Gastrocnemius medialis (tissue), 4 donors: ENCODE measurements around the gene PLA2G3. TPM values are rescaled to one million over a fixed set of nuclear protein-coding genes. Genes with fewer than 3 reads are reported as not detected.

Experiments
- ATAC-seq, 2 donors: fragments of 150-250 bp; one replicate each; pipeline ENCODE4 v1.9.1; 2016
- DNase-seq, 2 donors: peaks; one replicate each; pipeline ENCODE4 v3.0.0-alpha.2; 2019
- H3K27ac ChIP-seq, 4 donors: fragments of 200-600 bp; sonication (generic); 1 replicate in 1 of 4; 2 replicates in 3 of 4; pipeline ENCODE4 v1.5.1; 2016 to 2018; ENCODE audit warnings: mild to moderate bottlenecking in 2 of 4, moderate library complexity in 1 of 4
- H3K27me3 ChIP-seq, 3 donors: fragments of 200-600 bp; sonication (generic) in 2 of 3; 1 replicate in 1 of 3; 2 replicates in 2 of 3; pipeline versions ENCODE4 v1.5.1 to v1.6.0; 2016 to 2019; ENCODE audit warnings: mild to moderate bottlenecking in 1 of 3, moderate library complexity in 1 of 3
- H3K36me3 ChIP-seq, 2 donors: fragments of 200-600 bp; sonication (generic) in 1 of 2; one replicate each; pipeline ENCODE4 v1.5.1; 2017 to 2018
- H3K4me1 ChIP-seq, 2 donors: fragments of 200-600 bp; sonication (generic) in 1 of 2; one replicate each; pipeline ENCODE4 v1.5.1; 2016 to 2017; ENCODE audit warnings: mild to moderate bottlenecking in 2 of 2
- H3K4me3 ChIP-seq, 4 donors: fragments of 200-600 bp; sonication (generic) in 3 of 4; 1 replicate in 1 of 4; 2 replicates in 3 of 4; pipeline ENCODE4 v1.5.1; 2016 to 2019; ENCODE audit warnings: mild to moderate bottlenecking in 2 of 4
- H3K9me3 ChIP-seq, 3 donors: fragments of 200-600 bp; sonication (generic) in 2 of 3; 1 replicate in 1 of 3; 2 replicates in 2 of 3; pipeline ENCODE4 v1.5.1; 2016 to 2019
- POLR2A ChIP-seq, 2 donors: fragments of 450-650 bp; IDR thresholded peaks; one replicate each; pipeline ENCODE4 v1.6.1; 2017; ENCODE audit warnings: antibody characterized with exemption in 2 of 2, mild to moderate bottlenecking in 2 of 2, moderate library complexity in 2 of 2
- in situ Hi-C, 4 donors: fragments of 200-750 bp; cut with MboI; loops; one replicate each; pipeline versions ENCODE4 v1.15.0 to v1.8.0; 2017; ENCODE audit warnings: low sequenced_read_pairs in 4 of 4
- intact Hi-C: fragments of 100-400 bp; cut with DNase I; formaldehyde crosslinking; loops from one replicate; pipeline ENCODE4 v1.15.1; 2023; ENCODE audit warnings: low total_unique reads
- total RNA-seq, 4 donors: library from RNA; depleted of rRNA; stranded (reverse); fragments of >200 nt; gene quantifications; one replicate each; pipeline versions ENCODE4 v1.1.0 to v1.2.3, GENCODE V29; 2016
- TF ChIP-seq, protein P1 (sequence below), 5 experiments: fragments of 450-650 bp in 3 of 5; fragments of 200-600 bp in 2 of 5; sonication (generic) in 2 of 5; IDR thresholded peaks in 4 of 5; conservative IDR thresholded peaks in 1 of 5; 1 replicate in 4 of 5; 2 replicates in 1 of 5; pipeline ENCODE4 v1.5.1; 2016 to 2019; ENCODE audit warnings: antibody characterized with exemption in 5 of 5, mild to moderate bottlenecking in 3 of 5, moderate library complexity in 3 of 5

Gene PLA2G3
- total RNA-seq, 4 donors from 2014 or later = not detected

DNA sequence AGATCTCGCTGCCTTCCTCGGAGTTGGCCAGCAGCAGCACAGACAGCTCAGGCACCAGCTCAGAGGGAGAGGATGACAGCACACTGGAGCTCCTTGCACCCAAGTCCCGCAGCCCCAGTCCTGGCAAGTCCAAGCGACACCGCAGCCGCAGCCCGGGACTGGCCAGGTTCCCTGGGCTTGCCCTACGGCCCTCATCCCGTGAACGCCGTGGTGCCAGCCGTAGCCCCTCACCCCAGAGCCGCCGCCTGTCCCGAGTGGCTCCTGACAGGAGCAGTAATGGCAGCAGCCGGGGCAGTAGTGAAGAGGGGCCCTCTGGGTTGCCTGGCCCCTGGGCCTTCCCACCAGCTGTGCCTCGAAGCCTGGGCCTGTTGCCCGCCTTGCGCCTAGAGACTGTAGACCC lies 6.4 kb downstream of the PLA2G3 start:
- ATAC-seq (no peak), DNase-seq (no peak)
- in situ Hi-C loops = loop anchor here in 1 of 4 donors (25.0 kb wide), 1 partner anchor 372 kb away; no protein-coding TSS in a partner anchor
- Histone ChIP-seq H3K4me3 (no peak overlapping the region), H3K9me3 (no peaks in the 10 kb centered on the region), H3K27me3 (no peaks in the 10 kb centered on the region), H3K27ac (no peak overlapping the region), H3K36me3 (no peaks in the 10 kb centered on the region), H3K4me1 (no peaks in the 10 kb centered on the region)
- intact Hi-C loops = no loop called here
- TF ChIP-seq, protein P1, sequence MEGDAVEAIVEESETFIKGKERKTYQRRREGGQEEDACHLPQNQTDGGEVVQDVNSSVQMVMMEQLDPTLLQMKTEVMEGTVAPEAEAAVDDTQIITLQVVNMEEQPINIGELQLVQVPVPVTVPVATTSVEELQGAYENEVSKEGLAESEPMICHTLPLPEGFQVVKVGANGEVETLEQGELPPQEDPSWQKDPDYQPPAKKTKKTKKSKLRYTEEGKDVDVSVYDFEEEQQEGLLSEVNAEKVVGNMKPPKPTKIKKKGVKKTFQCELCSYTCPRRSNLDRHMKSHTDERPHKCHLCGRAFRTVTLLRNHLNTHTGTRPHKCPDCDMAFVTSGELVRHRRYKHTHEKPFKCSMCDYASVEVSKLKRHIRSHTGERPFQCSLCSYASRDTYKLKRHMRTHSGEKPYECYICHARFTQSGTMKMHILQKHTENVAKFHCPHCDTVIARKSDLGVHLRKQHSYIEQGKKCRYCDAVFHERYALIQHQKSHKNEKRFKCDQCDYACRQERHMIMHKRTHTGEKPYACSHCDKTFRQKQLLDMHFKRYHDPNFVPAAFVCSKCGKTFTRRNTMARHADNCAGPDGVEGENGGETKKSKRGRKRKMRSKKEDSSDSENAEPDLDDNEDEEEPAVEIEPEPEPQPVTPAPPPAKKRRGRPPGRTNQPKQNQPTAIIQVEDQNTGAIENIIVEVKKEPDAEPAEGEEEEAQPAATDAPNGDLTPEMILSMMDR (IDR thresholded peaks at IDR 0.05 in 4 of 5, conservative IDR thresholded peaks at IDR 0.05 in 1 of 5) = no peak
- TF ChIP-seq POLR2A (IDR thresholded peaks at IDR 0.05) = no peak

DNA sequence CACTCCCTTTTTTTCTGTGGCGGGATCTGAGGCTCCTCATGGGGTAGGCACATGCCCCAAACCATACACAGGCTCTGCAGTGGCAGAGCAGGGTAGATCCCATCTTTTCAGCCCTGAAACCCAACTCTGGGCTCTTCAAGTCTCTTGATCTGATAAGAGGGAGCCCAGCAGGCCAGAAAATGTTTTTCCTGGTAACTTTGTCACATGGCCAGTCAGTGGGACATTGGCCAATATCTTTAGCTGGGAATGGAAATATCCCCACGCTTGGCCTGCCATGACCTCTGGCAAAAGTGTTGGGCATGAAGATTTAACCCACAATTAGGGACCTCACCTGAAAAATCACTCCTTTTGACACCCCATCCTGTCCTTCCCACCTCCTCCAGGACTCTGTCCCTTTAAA lies 9.4 kb downstream of the PLA2G3 start:
- in situ Hi-C loops = loop anchor here in 1 of 4 donors (25.0 kb wide), 1 partner anchor 369 kb away; no protein-coding TSS in a partner anchor
- TF ChIP-seq, protein P1 (IDR thresholded peaks at IDR 0.05 in 4 of 5, conservative IDR thresholded peaks at IDR 0.05 in 1 of 5) = no peak
- no peak for TF ChIP-seq POLR2A (IDR thresholded peaks at IDR 0.05)
- no peak overlapping the region for H3K4me3 ChIP-seq
- DNase-seq (no peak), ATAC-seq (no peak)
- intact Hi-C loops = no loop called here
- no peaks in the 10 kb centered on the region for H3K36me3 ChIP-seq
- no peaks in the 10 kb centered on the region for H3K4me1 ChIP-seq
- H3K27me3 ChIP-seq = no peaks in the 10 kb centered on the region
- H3K27ac ChIP-seq = no peak overlapping the region
- H3K9me3 ChIP-seq = no peaks in the 10 kb centered on the region

DNA sequence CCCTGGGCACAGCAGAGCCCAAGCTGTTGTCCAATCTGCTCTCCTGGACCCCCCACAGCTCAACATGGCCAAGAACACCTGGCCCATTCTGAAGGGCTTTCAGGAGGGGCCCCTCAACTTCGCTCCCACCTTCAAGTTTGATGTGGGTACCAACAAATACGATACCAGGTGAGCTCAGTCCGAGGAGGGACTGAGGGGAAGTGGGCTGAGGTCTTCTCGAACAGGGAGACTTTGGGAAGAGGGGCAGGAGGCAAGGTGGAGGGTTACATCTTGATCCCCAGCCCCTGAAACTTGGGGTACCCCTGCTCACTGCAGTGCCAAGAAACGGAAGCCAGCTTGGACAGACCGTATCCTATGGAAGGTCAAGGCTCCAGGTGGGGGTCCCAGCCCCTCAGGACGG lies 12.2 kb downstream of the PLA2G3 start:
- Histone ChIP-seq H3K4me1 (peaks cover under 1% of the 10 kb centered on the region in 2 donors), H3K9me3 (no peaks in the 10 kb centered on the region), H3K27ac (no peak overlapping the region), H3K4me3 (no peak overlapping the region), H3K27me3 (no peaks in the 10 kb centered on the region), H3K36me3 (no peaks in the 10 kb centered on the region)
- in situ Hi-C loops = loop anchor here in 1 of 4 donors (25.0 kb wide), 1 partner anchor 366 kb away; no protein-coding TSS in a partner anchor
- no peak for ATAC-seq
- no peak for TF ChIP-seq POLR2A (IDR thresholded peaks at IDR 0.05)
- TF ChIP-seq, protein P1 (IDR thresholded peaks at IDR 0.05 in 4 of 5, conservative IDR thresholded peaks at IDR 0.05 in 1 of 5) = no peak
- no peak for DNase-seq
- intact Hi-C loops = no loop called here

DNA sequence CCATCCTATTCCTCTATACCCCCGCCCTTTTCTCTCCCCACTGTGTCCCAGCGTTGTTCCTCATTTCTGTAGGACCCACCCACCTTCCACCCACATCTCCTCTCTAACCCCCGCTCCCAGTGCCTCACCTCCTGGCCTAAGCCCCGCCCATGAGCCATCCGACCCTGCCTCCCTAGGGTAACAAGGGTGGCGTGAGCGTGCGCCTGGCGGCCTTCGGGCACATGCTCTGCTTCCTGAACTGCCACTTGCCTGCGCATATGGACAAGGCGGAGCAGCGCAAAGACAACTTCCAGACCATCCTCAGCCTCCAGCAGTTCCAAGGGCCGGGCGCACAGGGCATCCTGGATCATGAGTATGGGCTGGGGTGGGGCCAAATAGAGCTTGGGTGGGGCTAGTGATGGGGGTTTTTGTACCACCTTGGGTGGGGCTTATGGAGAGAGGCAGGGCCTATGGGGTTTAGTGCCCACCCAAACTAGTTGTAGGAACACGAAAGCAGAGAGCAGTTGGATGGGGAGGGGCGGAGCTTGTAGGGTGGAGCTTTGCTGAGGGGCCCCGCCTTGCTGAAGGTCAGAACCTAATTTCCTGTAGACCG lies 13.0 kb downstream of the PLA2G3 start:
- TF ChIP-seq POLR2A (IDR thresholded peaks at IDR 0.05) = no peak
- TF ChIP-seq, protein P1 (IDR thresholded peaks at IDR 0.05 in 4 of 5, conservative IDR thresholded peaks at IDR 0.05 in 1 of 5) = no peak
- H3K27me3 ChIP-seq = no peaks in the 10 kb centered on the region
- ATAC-seq = no peak
- intact Hi-C loops (no loop called here), in situ Hi-C loops (loop anchor here in 1 of 4 donors (25.0 kb wide), 1 partner anchor 365 kb away; no protein-coding TSS in a partner anchor)
- H3K9me3 ChIP-seq = no peaks in the 10 kb centered on the region
- peaks cover 9% of the 10 kb centered on the region in 2 donors for H3K4me1 ChIP-seq
- no peaks in the 10 kb centered on the region for H3K36me3 ChIP-seq
- no peak overlapping the region for H3K4me3 ChIP-seq
- DNase-seq = no peak
- no peak overlapping the region for H3K27ac ChIP-seq

DNA sequence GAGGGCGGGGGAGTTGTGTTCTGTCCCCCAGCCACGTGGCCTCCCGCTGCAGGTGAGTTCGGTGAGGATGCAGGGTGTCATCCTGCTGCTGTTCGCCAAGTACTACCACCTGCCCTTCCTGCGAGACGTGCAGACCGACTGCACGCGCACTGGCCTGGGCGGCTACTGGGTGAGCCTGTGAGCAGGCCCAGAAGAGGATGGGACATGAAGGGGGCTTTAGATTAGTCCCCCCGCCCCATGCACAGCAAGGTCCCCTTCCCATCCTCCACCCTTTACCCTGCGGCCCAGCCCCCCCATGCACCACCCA lies 13.5 kb downstream of the PLA2G3 start:
- Histone ChIP-seq H3K27ac (no peak overlapping the region), H3K27me3 (no peaks in the 10 kb centered on the region), H3K9me3 (no peaks in the 10 kb centered on the region), H3K4me1 (peaks cover 13 to 14% of the 10 kb centered on the region in 2 donors), H3K4me3 (no peak overlapping the region), H3K36me3 (no peaks in the 10 kb centered on the region)
- no peak for TF ChIP-seq POLR2A (IDR thresholded peaks at IDR 0.05)
- TF ChIP-seq, protein P1 (IDR thresholded peaks at IDR 0.05 in 4 of 5, conservative IDR thresholded peaks at IDR 0.05 in 1 of 5) = no peak
- DNase-seq (no peak), ATAC-seq (no peak)
- in situ Hi-C loops (loop anchor here in 1 of 4 donors (25.0 kb wide), 1 partner anchor 365 kb away; no protein-coding TSS in a partner anchor), intact Hi-C loops (no loop called here)
